Medulla oblongata (tissue), 1 donor: ENCODE results near the gene SLC44A1.
A peak's percentile ranks its signal among the peaks of the same experiment; 100 is the strongest.

ENCODE experiments used
- DNase-seq: peaks from one replicate; pipeline ENCODE4 v3.0.0-alpha.2; 2015; ENCODE audit errors: extremely low spot score

The SLC44A1 gene

DNA sequence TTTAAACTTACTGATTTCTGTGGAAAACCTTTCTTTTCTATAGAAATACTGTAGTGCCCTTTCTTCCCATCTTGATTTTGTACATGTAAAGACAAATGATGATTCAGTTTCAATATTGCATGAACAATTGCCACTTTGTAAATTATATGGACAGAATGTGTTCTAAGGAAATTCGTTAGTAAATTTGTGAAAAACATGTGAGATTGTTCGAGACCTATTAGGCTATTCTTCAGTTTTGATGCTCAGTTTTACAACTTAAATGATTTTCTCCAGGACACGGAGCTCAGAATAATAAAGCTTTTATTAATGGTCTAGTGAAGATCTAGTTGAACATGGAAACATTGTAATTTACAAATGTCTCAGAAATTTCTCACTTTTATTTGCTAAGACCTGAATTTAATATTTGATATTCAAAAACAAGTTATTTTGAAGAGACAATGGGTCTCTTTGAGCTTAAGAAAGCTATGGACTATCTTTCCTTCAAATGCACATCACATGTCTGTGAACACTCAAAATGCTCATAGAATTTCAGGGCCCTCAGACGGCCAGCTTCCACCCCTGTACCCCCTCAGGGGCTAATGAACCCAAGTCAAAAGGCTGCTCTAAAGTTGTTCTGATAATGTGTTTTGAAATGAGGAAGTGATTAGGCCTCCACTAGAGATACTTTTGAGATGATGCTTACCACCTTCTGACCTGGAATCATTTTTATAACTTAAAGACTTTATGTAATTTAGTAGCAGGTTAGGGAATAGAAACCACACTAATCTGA is 149.3 kb downstream of the SLC44A1 start:
- no peak for DNase-seq

- no peak for DNase-seq
Measured at GRCh38 chr9:105396441-105396840, 152.0 kb downstream of the SLC44A1 start.

DNA sequence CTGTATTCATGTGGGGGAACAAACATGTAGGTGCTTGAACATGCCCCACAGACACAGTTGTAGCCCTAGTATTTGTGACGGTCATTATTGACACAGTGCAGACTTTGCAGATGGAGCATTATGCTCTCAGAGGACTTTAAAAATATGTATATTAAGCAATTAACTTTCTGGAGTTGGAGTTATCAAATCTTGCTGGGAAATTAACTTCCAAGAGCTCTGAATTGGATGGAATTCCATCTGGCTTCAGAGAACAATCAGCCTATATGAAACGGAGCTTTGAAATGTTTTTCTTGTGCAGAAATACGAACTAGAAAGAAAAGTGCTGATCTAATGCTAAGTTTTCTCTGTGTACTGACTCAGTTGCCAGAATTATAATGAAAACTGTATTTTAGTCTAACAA is 152.4 kb downstream of the SLC44A1 start:
- no peak for DNase-seq

GRCh38 chr9:105399117-105399516 is 154.7 kb downstream of the SLC44A1 start:
- DNase-seq = no peak

DNA sequence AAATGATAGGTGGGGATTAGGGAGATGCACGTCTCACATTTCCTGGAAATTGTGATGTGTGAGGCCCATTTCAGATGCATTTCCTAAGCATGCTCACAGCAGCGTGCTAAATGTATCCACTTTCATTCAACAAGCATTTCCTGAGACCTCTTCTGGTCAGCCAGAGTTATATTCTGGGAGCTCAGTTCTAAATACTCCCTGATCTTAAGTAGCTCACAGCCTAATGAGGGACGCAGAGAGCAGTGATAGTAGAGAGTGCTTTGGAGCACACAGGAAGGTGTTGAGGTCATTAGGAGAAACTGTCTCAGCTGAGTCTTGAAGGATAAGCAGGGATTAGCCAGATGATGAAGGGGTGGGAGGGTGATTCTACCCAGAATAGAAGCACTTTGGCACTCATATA is 157.2 kb downstream of the SLC44A1 start:
- no peak for DNase-seq

DNA sequence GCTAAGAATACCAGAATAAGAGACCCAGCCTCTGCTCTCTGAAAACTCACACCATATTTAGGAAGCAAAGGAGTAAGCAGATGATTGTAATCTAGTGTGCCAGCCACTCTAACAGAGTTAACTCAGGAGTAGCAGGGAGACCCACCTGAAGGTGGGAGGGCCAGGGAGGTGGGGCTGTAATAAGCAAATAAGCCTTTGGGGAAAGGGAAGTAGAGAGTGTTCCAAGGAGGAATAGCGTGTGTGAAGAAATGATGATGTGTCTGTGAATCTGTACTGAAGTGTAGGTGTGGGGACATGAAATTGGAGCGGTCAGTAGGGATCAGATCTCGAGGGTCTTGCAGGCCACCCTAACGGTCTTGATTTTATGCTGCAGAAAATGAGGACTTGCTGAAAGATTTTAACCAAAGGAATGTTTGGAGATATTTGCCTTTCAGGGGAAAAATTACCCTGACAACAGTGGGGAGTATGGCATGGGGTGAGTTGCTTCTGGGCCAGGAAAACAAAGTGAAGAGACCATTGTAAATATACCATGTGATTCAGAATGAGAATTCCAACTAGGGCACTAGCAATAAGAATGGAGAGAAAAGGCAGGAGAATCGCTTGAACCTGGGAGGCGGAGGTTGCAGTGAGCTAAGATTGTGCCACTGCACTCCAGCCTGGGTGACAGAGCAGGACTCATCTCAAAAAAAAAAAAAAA is 159.2 kb downstream of the SLC44A1 start:
- DNase-seq = no peak

DNA sequence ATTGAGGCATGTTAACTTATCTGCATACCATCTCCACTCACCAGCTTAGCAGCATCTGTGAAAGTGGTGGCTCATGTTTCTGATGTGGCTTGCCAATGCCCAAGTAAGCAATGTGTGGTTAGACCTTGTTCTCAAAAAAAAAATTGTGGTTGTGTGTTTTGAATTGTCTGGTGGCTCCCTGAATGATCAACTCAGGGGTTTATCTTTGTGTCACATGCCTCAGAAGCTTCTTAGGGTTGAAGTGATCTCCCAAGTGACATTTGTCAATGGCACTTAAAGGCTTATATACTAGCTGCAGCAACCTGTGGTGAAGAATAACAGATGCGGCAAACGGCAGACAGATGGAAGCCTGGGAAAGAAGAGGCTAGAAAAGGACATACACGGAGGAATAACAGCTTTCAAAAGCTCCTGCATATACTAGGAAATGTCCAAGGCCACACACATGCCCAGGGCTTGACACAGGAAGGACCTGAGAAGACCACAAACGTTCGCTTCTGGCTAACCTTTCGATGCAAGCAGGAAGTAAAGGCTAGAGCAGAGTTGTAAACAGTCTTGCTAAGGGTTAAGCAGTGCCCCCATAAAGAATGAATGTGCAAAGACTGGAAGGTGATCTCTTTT is 161.2 kb downstream of the SLC44A1 start:
- no peak for DNase-seq

- no peak for DNase-seq
Measured at GRCh38 chr9:105406369-105406768, 161.9 kb downstream of the SLC44A1 start.

GRCh38 chr9:105413525-105413924 is 169.1 kb downstream of the SLC44A1 start:
- peak; percentile 68 for DNase-seq

DNA sequence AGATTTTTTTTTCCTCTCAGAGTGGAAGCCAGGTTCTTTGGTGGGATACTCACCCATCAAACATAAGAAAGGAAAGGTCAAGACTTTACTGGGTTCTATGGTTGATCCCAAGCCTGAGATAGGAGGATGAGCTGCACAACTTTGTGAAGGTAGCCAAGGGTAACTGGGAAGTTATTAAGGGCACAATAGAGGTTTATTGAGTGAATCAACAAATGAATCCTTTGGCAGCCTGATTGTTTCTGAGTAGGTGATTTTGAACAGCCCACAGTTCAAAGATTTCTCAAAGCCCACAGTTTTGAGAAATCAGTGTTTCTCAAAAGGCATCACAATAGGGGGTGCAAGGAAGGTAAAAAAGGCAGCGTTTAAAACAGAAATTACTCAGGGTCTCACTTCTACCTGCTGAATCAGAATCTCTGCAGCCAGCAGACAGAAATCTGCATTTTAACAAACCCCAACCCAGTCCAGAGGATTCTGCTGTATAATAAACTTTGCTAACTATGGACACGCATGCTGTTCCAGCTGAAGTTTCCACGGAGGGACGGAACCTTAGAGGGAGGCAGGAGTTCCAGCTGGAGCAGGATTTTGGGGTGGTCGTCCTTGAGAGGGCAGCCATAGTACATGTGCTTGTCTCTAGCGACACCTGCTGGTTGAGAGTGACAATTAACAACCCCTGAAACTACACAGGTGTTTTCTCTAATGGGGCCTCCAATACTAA is 170.7 kb downstream of the SLC44A1 start:
- DNase-seq = peak; percentile 85

DNA sequence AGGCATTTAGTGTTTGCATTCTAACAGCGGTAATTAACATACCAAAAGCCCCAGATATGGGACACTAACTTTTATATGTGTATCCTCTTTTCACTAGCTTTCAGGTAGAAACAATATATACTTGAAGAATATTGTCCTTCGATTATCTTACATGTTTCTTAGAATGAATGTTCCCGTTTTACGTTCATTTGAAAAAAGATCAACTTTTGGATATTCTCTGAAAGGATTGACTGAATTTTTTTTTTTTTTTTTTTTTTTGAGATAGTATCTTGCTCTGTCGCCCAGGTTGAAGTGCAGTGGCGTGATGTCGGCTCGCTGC is 171.2 kb downstream of the SLC44A1 start:
- DNase-seq = no peak

DNA sequence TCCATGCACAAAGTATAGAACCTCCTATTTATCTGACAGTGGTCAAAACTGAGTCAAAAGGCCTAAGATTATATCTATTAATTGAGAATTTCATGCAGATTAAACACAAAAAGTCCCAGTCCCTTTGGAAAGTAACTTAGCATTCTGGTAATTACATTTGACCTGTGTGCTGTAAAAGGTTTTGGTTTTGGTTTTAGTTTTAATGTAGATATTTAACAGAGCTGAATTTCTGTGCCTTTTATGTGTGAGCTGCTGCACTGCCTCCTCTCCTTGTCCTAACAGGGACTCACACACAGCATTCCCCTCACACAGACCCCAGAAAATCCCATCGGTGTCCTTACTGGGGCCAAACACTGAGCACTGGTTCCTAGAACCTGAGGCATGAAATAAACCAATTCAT is 172.4 kb downstream of the SLC44A1 start:
- no peak for DNase-seq

- no peak for DNase-seq
Measured at GRCh38 chr9:105418588-105419500, 174.4 kb downstream of the SLC44A1 start.

DNA sequence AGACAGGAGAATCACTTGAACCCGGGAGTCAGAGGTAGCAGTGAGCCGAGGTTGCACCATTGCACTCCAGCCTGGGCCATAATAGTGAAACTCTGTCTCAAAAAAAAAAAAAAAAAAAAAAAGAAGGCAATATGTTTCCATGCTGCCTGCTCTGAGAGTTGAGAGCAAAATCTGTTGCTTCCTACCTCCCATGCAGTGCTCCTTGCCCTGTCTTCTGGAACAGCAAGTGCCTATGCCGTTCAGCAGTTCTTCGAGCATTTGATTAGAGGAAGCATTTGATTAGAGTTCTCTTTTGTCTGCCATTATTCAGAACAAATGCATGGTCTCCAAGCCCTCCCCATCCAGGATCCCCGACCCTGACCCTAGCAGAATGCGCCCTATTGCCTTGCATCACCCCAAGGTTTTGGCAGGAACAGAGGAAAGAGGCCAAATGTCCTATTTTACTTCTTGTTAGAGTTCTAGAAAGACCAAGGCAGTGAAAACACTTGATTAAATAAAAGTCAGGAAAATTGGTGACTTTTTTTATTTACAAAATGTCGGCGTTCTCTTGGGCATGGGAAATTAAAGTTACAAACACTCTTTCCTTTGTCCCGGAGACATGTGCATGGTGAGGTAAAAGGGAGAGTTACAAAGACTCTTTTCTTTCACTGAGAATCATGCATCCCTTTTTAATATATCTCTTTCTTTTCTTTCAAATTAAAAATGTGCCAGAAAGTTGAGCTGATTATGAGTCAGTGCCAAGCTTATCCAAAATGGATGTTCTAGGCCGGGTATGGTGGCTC is 175.6 kb downstream of the SLC44A1 start:
- DNase-seq = no peak

DNA sequence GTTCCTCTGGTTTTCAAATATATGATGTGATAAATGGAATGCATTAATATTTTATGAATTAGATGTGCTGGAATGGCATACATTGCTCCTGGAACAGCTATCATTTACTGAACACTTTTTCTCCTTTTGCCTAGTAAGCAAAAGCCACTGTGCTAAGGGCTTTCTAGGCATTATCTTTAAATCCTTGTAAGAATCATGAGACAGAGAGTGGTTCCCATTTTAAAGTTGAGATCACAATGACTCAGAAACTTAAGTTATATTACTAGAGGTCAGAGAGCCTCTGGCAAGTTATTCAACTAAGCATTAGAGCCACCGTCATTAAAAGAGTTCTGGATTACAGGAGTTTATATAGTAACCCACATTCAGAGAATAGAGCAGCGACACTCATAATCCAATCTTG is 176.7 kb downstream of the SLC44A1 start:
- DNase-seq = no peak

GRCh38 chr9:105421864-105422263 is 177.4 kb downstream of the SLC44A1 start:
- no peak for DNase-seq

GRCh38 chr9:105425816-105426433 is 181.5 kb downstream of the SLC44A1 start:
- no peak for DNase-seq

DNA sequence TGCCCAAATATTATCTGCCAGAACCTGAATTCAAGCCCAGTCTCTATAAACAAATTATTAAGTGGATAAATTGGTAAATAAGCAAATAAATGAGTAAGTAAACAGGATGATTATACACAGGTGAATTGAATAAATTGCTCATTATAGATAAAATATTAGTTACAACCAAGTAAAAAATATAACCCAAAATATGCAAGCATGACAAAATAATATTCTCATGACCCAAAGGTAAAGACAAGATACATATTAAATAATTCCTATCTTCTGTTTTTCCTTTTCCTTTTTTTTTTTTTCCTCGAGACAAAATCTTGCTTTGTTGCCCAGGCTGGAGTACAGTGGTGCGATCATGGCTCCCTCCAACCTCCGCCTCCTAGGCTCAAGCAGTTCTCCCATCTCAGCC is 182.2 kb downstream of the SLC44A1 start:
- DNase-seq = no peak

DNA sequence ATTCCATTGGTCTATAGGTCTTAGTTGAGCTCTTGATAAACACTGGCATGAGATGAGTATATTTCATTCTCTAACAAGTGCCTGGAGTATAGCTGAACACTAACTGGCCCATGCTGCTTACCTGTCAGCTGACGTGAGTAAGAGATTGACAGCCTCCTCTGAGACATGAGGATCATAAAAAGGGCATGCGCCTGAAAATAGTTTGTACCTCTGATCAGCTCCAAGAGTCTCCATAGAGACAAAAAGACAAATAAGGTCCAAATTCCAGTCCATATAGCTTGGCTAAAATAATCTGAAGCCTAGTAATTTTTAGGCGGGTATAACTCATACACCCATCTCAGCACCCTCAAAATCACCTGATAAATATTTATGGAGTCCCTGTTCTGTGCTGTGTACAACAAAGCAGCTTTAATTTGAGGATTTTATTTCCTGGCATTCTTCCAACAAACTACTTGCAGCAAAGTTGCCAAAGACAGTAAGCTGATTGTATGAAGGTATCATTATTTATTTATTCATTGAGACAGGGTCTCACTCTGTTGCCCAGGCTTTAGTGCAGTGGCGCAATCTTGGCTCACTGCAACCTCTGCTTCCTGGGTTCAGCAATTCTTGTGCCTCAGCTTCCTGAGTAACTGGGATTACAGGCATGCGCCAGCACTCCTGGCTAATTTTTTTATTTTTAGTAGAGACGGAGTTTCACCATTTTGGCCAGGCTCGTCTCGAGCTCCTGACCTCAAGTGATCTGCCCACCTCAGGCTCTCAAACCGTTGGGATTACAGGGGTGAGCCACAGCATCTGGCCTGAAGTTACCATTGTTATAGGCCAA is 187.2 kb downstream of the SLC44A1 start:
- no peak for DNase-seq
